NB4 (cell line): ENCODE measurements around the gene SIN3A.
A peak's percentile ranks its signal among the peaks of the same experiment; 100 is the strongest.
"Not testable (repeated sequence)": the region's sequence is repeated elsewhere in the genome, so short reads cannot be mapped to it uniquely, and the experiment has no call there.

Experiments used
- DNase-seq: peaks from one replicate; pipeline ENCODE4 v3.0.0; 2010; ENCODE audit warnings: low read depth
- H3K4me3 ChIP-seq: one replicate; pipeline ENCODE4 v1.5.1; 2011; ENCODE audit warnings: mild to moderate bottlenecking, low read depth, low read length, moderate library complexity
- CTCF ChIP-seq: IDR thresholded peaks from one replicate; pipeline ENCODE4 v1.5.1; 2012; ENCODE audit warnings: low read depth, low read length
- MAX ChIP-seq: IDR thresholded peaks from 2 replicates; pipeline ENCODE4 v1.6.1; 2011; ENCODE audit warnings: low read depth, low read length
- MYC ChIP-seq: IDR thresholded peaks from 2 replicates; pipeline ENCODE4 v1.6.1; 2011; ENCODE audit warnings: low read depth, low read length
- POLR2A ChIP-seq: IDR thresholded peaks from 2 replicates; pipeline ENCODE4 v1.6.1; 2011; ENCODE audit warnings: mild to moderate bottlenecking; ENCODE audit not compliant: insufficient read length; ENCODE audit errors: extremely low read depth

The SIN3A gene

GRCh38 chr15:75451674-75452363 lies at the start of gene SIN3A:
SIN3A (minus strand) TSS chr15:75451690; CDS start chr15:75430375, 21,315 bp downstream.
- H3K4me3 ChIP-seq: peak within 1 kb of the TSS; percentile 98

GRCh38 chr15:75493732-75494131 lies 42.2 kb upstream of the SIN3A start:
- DNase-seq: no peak
- TF ChIP-seq CTCF (no peak), POLR2A (no peak), MAX (no peak), MYC (no peak)
- no peak overlapping the region for H3K4me3 ChIP-seq

More at GRCh38 chr15:75451674-75452363, at the start of gene SIN3A:
- TF ChIP-seq MYC (no peak), MAX (0 out of 2 replicates have a peak, but pooled peaks have one; percentile 1), CTCF (no peak)
- DNase-seq: peak; percentile 100

GRCh38 chr15:75483961-75484360 lies 32.5 kb upstream of the SIN3A start:
- TF ChIP-seq MAX: no peak
- TF ChIP-seq POLR2A: no peak
- TF ChIP-seq MYC: no peak
- no peak for TF ChIP-seq CTCF

GRCh38 chr15:75483556-75483955 lies 32.1 kb upstream of the SIN3A start:
- not testable (repeated sequence) for DNase-seq, H3K4me3 ChIP-seq

More at GRCh38 chr15:75483961-75484360, 32.5 kb upstream of the SIN3A start:
- H3K4me3 ChIP-seq: no peak overlapping the region
- no peak for DNase-seq

DNA sequence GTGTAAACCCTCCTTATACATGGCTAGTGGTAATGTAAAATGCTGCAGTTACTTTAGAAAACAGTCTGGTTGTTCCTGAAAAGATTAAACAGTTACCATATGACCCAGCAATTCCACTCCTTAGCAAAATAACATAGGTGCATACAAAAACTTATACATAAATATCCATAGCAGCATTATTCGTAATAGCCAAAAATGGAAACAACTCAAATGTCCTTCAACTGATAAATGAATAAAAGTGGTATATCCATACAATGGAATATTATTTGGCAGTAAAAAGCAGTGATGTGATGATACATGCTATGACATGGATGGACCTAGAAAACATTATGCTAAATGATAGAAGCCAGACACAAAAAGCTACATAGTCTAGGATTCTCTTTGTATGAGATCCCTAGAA lies 31.6 kb upstream of the SIN3A start:
- TF ChIP-seq CTCF (no peak), MAX (no peak), MYC (no peak), POLR2A (no peak)
- H3K4me3 ChIP-seq: no peak overlapping the region
- no peak for DNase-seq

DNA sequence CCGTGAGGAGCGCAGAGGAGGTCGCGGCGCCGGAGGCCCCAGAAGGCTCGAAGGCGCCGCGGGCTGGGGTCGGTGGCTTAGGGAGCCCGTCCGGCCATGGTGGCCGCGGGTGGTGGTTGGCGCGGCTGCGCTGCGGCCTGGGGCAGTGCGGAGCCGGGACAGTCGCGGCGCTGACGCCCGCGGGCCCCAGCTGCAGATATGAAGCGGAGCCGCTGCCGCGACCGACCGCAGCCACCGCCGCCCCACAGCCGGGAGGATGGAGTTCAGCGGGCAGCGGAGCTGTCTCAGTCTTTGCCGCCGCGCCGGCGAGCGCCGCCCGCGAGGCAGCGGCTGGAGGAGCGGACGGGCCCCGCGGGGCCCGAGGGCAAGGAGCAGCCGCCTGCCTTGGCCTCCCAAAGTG lies 29.0 kb upstream of the SIN3A start:
- H3K4me3 ChIP-seq, DNase-seq: not testable (repeated sequence)

GRCh38 chr15:75479670-75480069 lies 28.2 kb upstream of the SIN3A start:
- no peak for DNase-seq
- no peak overlapping the region for H3K4me3 ChIP-seq
- TF ChIP-seq MYC: no peak
- TF ChIP-seq MAX: no peak
- TF ChIP-seq CTCF: no peak
- TF ChIP-seq POLR2A: no peak

GRCh38 chr15:75477094-75477493 lies 25.6 kb upstream of the SIN3A start:
- not testable (repeated sequence) for DNase-seq, H3K4me3 ChIP-seq
